HG02840 (cell line): ENCODE measurements around the gene EIF3K.
"Not testable (repeated sequence)": the region's sequence is repeated elsewhere in the genome, so short reads cannot be mapped to it uniquely, and the experiment has no call there.

Experiments
- ATAC-seq: cut with Tn5 transposase; IDR thresholded peaks from one replicate; pipeline ENCODE4 v1.9.1; 2021; ENCODE audit warnings: mild to moderate bottlenecking, moderate library complexity, moderate number of reproducible peaks; ENCODE audit not compliant: unreplicated experiment, low FRiP score

Gene EIF3K

GRCh38 chr19:38618590-38619360, at the start of gene EIF3K:
Gene EIF3K, plus strand, starts transcription at chr19:38619188. Its CDS starts 81 bp downstream, at chr19:38619269.
- ATAC-seq, result peak; percentile 78

DNA sequence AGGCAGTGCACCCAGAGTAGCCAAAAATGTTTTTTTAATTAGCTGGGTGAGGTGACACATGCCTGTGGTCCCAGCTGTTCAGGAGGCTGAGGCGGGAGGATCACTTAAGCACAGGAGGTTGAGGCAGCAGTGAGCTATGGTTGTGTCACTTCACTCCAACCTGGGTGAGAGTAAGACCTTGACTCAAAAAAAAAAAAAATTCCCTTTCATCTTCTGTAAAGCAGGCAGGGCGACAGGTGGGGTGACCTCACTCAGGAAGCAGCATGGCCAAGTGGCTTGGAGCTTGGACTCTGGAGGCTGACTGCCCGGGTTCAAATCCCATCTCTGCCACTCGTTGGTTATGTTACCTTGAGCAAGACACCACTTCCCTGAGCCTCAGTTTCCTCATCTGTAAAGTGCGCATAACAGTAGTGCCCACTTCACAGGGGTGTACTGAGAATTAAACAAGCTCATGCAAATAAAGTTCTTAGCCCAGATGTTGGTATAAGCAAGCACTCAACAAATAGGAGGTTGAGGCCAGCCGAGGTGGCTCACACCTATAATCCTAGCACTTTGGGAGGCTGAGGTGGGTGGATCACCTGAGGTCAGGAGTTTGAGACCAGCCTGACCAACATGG, 49.5 kb upstream of the EIF3K start:
- no peak for ATAC-seq

DNA sequence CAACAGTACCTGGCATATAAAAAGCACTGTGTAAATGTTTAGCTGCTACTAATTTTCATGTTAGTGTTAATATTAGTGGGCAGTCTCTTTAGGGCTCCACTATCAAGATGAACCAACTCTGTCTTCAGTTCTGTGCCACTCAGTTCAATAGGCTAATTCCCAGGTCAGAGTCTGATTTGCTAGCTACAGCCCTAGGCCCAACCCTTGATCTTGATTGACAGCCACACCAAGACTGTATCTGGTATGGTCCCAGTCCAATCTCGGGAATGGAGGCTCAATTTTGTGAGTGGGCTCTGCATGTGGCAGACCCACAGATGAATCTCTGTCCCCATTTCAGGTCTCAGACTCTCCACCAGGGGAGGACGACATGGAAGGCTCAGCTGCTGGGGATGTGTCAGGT, 47.3 kb upstream of the EIF3K start:
- no peak for ATAC-seq

GRCh38 chr19:38577826-38578225, 41.2 kb upstream of the EIF3K start:
- ATAC-seq, result no peak

DNA sequence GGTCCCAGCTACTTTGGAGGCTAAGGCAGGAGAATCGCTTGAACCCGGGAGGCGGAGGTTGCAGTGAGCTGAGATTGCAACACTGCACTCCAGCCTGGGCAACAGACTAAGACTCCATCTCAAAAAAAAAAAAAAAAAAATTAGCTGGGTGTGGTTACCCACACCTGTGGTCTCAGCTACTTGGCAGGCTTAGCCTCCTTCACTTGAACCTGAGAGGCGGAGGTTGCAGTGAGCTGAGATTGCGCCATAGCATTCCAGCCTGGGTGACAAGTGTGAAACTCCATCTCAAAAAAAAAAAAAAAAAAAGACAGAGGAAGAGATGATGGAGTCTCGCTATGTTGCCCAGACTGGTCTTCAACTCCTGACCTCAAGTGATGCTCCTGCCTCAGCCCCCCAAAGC, 39.7 kb upstream of the EIF3K start:
- not testable (repeated sequence) for ATAC-seq

GRCh38 chr19:38580080-38580479, 38.9 kb upstream of the EIF3K start:
- ATAC-seq, result no peak

DNA sequence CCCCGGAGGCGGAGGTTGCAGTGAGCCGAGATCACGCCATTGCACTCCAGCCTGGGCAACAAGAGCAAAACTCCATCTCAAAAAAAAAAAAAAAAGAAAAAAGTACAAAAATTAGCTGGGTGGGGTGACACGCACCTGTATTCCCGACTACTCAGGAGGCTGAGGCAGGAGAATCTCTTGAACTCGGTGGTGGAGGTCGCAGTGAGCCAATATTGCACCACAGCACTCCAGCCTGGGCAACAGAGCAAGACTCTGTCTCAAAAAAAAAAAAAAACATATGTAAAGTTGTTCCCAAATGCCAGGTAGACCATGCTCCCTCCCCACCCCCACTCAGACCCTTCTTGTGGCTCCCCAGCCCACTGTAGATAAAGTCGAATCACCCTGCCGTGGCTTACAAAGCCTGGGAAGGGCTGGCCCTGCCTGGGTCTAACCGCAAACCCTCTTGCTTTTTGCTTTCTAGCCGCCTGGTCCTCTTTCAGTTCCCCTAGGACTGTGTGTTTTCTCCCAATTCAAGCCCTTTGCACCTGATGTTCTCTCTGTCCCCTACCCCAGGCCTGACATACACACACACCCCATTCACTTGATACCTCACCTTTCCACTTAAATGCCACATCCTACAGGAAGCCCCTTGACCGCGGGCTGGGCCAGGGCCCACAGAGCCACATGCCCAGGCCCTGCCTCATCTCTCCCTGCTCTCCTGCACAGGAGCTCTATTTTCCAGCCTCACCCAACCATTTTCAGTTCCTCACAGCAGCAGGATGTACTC, 35.6 kb upstream of the EIF3K start:
- ATAC-seq, result no peak

DNA sequence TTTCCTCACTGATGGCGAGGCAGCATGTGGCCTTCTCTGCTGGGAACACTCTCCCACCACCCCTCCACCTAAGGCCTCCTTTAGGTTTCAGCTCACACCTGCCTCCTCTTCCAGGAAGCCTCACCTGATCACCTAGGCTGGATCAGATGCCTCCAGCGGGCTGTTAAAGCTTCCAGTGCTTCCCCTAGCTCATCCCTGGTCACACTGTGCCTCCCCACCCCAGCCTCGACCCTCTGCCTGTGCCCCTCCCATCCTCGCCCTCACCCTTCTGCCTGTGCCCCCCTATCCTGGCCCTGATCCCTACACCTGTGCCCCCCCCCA, 35.0 kb upstream of the EIF3K start:
- ATAC-seq, result no peak

DNA sequence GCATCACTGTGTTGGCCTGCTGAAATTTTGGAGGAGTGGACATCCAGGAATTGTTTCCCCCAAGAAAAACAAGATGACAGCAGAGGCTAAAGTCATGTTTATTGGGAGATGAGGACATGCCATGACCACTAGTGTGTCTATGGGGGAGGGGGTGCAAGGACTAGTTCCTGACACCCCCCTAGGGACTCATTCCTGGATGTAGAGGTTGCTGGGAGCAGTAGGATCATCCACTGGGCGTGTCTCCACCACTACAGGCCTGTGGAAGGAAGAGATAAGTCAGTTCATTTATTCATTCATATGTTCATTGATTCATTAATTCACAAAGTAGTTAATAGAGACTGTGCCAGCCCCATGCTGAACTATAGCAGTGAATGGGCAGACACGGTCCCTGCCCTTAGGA, 31.4 kb upstream of the EIF3K start:
- no peak for ATAC-seq

- ATAC-seq, result no peak
Observed at GRCh38 chr19:38588041-38588440, 30.9 kb upstream of the EIF3K start.

- no peak for ATAC-seq
Observed at GRCh38 chr19:38592940-38593339, 26.0 kb upstream of the EIF3K start.

DNA sequence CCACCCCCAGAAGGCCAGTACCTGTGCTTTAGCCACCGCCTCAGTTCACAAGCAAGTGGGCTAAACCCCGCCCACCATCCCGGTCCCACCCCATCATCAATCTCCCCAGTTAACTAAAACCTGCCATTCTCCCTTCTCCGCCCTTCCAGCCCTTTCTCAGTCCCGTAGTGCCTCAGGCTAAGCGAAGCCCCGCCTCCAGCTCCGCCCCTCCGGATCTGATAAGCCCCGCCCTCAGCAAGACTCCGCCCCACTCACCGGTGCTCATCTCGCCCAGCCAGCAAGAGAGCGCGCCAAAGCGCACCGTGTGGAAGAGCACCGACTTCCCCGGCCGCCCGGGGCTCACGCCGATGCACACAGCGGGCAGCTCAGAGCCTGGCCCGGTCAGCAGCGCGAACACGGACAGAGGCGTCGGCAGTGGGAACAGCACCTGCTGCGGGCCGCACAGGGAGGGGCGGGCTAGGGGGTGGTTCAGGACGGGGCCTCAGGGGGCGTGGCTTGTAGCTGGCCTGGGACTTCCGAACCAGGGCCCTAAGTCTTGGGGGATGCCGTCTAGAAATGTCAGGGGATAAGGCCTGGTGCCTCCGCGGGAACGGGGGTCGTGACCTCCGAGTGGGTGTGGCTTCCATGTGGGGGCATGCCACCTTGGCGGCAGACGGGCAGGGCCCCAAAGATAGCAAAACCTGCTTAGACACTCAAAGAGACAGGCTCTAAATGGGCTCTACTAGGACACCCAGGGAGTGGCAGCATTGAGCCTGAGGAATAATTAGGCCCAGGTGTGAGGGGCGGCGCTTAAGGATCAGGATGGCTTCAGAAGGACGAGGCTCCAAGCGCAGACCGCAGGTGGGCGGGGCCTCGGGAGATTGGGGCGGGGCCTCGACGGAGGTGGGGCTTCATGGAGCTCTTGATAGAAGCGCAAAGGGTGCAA, 22.7 kb upstream of the EIF3K start:
- no peak for ATAC-seq

DNA sequence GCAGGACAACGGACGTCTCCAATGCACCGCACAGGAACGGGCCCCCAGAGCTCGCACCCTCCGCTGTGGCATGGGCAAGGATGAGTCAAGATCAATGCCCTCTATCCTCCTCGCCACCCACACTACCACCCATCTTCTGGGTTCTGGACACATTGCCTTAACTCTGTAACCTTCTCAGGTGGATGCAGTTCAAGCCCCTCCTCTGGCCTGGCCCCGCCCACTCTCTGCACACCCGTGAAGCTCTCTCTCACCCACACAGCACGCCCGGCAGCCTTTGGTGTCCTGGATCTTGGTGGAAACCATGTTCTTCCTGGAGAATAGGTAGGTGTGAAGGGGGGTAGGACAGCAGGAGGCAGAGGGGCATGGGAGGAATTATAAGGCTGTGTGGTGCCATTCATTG, 21.9 kb upstream of the EIF3K start:
- ATAC-seq, result no peak

- ATAC-seq, result no peak
Observed at GRCh38 chr19:38599722-38600121, 19.3 kb upstream of the EIF3K start.

DNA sequence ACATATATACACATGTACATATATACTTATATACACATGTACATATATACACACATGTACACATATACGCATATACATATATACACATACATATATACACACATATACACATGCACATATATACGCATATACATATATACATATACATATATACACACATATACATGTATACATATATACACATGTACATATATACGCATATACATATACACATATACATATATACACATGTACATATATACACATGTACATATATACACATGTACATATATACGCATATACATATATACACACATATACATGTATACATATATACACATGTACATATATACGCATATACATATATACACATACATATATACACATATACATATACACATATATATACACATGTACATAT, 16.1 kb upstream of the EIF3K start:
- ATAC-seq, result not testable (repeated sequence)

GRCh38 chr19:38606131-38606530, 12.9 kb upstream of the EIF3K start:
- no peak for ATAC-seq

DNA sequence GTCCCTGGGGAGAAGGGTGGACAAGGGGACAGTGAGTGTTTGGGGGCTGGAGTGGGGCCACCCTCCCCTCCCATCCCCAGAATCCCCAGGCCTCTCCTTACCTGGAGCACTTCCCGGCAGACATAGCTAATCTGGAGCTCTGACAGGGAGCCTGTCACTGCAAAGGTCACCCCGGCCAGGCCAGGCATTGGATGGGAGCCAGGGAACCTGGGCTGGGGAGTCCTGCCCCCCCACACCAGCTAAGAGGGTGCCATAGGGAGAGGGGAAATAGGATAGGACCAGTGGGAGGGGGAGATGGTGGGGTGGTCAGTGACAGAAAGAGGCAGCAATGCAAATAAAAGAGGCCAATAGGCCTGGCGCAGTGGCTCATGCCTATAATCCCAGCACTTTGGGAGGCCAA, 4.7 kb upstream of the EIF3K start:
- no peak for ATAC-seq

- no peak for ATAC-seq
Observed at GRCh38 chr19:38615007-38615581, 3.9 kb upstream of the EIF3K start.

- no peak for ATAC-seq
Observed at GRCh38 chr19:38616265-38616664, 2.7 kb upstream of the EIF3K start.

DNA sequence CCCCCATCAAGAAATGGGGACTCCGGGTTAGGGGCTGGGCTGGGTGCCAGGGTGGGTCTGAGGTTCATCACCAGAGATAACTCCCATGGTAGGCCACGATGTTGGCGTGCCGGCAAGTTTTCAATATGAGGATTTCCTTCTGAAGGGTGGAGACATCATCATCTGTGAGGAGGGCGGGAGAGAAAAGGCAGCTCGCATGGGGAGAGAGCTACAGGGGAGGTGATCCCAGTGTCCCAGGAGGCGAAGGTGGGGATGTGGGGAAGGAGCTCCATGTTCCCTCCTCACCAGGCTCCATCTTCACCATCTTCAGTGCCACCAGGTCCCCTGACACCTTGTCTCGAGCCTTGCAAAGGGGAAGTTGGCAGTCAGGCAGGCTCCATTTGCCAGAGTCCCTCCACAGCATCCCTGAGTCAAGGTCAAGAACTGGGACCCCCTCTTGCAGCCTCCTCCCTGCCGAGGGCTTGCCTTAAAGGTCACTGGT, 1.7 kb upstream of the EIF3K start:
- ATAC-seq, result no peak
